GM21423 (cell line): Measurements from ENCODE around the gene MXI1.

Source experiments
- ATAC-seq: cut with Tn5 transposase; IDR thresholded peaks from one replicate; pipeline ENCODE4 v1.9.1; 2021; ENCODE audit warnings: mild to moderate bottlenecking, moderate library complexity; ENCODE audit not compliant: unreplicated experiment

The MXI1 gene

GRCh38 chr10:110207011-110207804, at the start of gene MXI1:
MXI1 (plus strand) TSS chr10:110207605; CDS start chr10:110207809, 204 bp downstream.
- peak; percentile 35 for ATAC-seq

- ATAC-seq: no peak
These were observed 49.1 kb upstream of the MXI1 start for GRCh38 chr10:110158051-110159005.

GRCh38 chr10:110160081-110160480, 47.3 kb upstream of the MXI1 start:
- ATAC-seq: no peak

- no peak for ATAC-seq
These were observed 46.9 kb upstream of the MXI1 start for GRCh38 chr10:110160522-110160921.

GRCh38 chr10:110162741-110163145, 44.7 kb upstream of the MXI1 start:
- no peak for ATAC-seq

- ATAC-seq: no peak
These were observed 44.1 kb upstream of the MXI1 start for GRCh38 chr10:110163192-110163773.

- no peak for ATAC-seq
These were observed 43.6 kb upstream of the MXI1 start for GRCh38 chr10:110163841-110164240.

- no peak for ATAC-seq
These were observed 42.2 kb upstream of the MXI1 start for GRCh38 chr10:110165239-110165638.

GRCh38 chr10:110167149-110167548, 40.3 kb upstream of the MXI1 start:
- ATAC-seq: no peak

GRCh38 chr10:110168601-110169481, 38.6 kb upstream of the MXI1 start:
- no peak for ATAC-seq

- ATAC-seq: no peak
These were observed 37.8 kb upstream of the MXI1 start for GRCh38 chr10:110169586-110169985.

- ATAC-seq: no peak
These were observed 37.0 kb upstream of the MXI1 start for GRCh38 chr10:110170142-110170971.

GRCh38 chr10:110171032-110171431, 36.4 kb upstream of the MXI1 start:
- ATAC-seq: no peak

GRCh38 chr10:110172155-110172554, 35.2 kb upstream of the MXI1 start:
- ATAC-seq: no peak

GRCh38 chr10:110174201-110174600, 33.2 kb upstream of the MXI1 start:
- no peak for ATAC-seq

- ATAC-seq: no peak
These were observed 32.6 kb upstream of the MXI1 start for GRCh38 chr10:110174816-110175215.

- no peak for ATAC-seq
These were observed 32.0 kb upstream of the MXI1 start for GRCh38 chr10:110175406-110175805.

GRCh38 chr10:110176141-110177030, 31.0 kb upstream of the MXI1 start:
- no peak for ATAC-seq

GRCh38 chr10:110179220-110179619, 28.2 kb upstream of the MXI1 start:
- ATAC-seq: no peak
